Spleen (tissue), 7 donors: ENCODE measurements around the gene ZDHHC11.

ENCODE experiments used
- POLR2A ChIP-seq, 3 donors: fragments of 450-650 bp; IDR thresholded peaks; one replicate each; pipeline ENCODE4 v1.5.1; 2017; ENCODE audit warnings: antibody characterized with exemption in 3 of 3, mild to moderate bottlenecking in 1 of 3
- TF ChIP-seq, protein P1 (sequence below), 11 experiments: fragments of 200-600 bp in 7 of 11; fragments of 450-650 bp in 4 of 11; sonication (generic) in 4 of 11; IDR thresholded peaks in 8 of 11; conservative IDR thresholded peaks in 3 of 11; 1 replicate in 7 of 11; 2 replicates in 4 of 11; pipeline versions ENCODE4 v1.4.0 to v1.8.0; 2016 to 2021; ENCODE audit warnings: antibody characterized with exemption in 11 of 11, inconsistent platforms in 4 of 11, mild to moderate bottlenecking in 1 of 11
- donor health status: DM: no; HTN: no; CAD: no; lungs with moderate emphysema.
- donor health status: DM: no; HTN: no; CAD: no.
- donor health status: DM: no; HTN: no; CAD: no.

DNA sequence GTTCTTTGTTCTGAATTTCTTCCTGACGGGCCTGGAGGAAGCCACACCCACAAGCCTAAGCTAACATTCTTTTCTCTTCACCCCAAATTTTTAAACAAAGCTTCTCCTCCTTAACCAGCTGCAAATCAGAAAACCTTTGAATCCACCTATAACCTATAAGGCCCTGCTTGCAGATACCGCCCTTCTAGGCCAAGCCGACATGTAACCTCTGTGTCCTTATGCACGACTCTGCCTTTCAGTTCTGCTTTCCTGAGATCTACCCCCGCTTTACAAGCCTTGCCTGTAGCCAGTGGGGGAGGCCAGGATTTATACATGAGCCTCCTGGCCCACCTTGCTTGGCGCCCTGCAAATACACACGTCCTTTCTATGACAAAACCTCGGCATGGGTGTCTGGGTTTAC is 22.5 kb upstream of the ZDHHC11 start:
- TF ChIP-seq, protein P1, sequence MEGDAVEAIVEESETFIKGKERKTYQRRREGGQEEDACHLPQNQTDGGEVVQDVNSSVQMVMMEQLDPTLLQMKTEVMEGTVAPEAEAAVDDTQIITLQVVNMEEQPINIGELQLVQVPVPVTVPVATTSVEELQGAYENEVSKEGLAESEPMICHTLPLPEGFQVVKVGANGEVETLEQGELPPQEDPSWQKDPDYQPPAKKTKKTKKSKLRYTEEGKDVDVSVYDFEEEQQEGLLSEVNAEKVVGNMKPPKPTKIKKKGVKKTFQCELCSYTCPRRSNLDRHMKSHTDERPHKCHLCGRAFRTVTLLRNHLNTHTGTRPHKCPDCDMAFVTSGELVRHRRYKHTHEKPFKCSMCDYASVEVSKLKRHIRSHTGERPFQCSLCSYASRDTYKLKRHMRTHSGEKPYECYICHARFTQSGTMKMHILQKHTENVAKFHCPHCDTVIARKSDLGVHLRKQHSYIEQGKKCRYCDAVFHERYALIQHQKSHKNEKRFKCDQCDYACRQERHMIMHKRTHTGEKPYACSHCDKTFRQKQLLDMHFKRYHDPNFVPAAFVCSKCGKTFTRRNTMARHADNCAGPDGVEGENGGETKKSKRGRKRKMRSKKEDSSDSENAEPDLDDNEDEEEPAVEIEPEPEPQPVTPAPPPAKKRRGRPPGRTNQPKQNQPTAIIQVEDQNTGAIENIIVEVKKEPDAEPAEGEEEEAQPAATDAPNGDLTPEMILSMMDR (IDR thresholded peaks at IDR 0.05 in 8 of 11, conservative IDR thresholded peaks at IDR 0.05 in 3 of 11) = no peak
- no peak for TF ChIP-seq POLR2A (IDR thresholded peaks at IDR 0.05)
